GM23338 (cell line): ENCODE data around the gene ANKRD65. TPM values are rescaled to one million over a fixed set of nuclear protein-coding genes. Genes with fewer than 3 reads are reported as not detected.

Source experiments
- ATAC-seq: fragments of 200-7000 bp; cut with Tn5 transposase; 3 replicates; pipeline ENCODE4 v1.9.1; 2020
- DNase-seq: peaks from one replicate; pipeline ENCODE4 v3.0.0-alpha.2; 2015; ENCODE audit warnings: low spot score
- H2AFZ ChIP-seq: fragments of 200-600 bp; sonication (generic); 2 replicates; pipeline ENCODE4 v1.8.0; 2016; ENCODE audit warnings: antibody characterized with exemption, mild to moderate bottlenecking, moderate library complexity
- H3F3A ChIP-seq: fragments of 200-600 bp; sonication (generic); replicated peaks from 2 replicates; pipeline ENCODE4 v1.8.0; 2017; ENCODE audit warnings: antibody characterized with exemption, mixed run types, low read depth
- H3K27ac ChIP-seq: fragments of 200-600 bp; sonication (generic); 2 replicates; pipeline ENCODE4 v1.6.1; 2016; ENCODE audit warnings: low read depth
- H3K27me3 ChIP-seq: fragments of 200-600 bp; sonication (generic); 2 replicates; pipeline ENCODE4 v1.8.0; 2016; ENCODE audit warnings: mild to moderate bottlenecking, mixed run types, moderate library complexity; ENCODE audit not compliant: insufficient read depth
- H3K36me3 ChIP-seq: fragments of 200-600 bp; sonication (generic); 2 replicates; pipeline ENCODE4 v1.8.0; 2016; ENCODE audit warnings: mild to moderate bottlenecking; ENCODE audit not compliant: insufficient read depth
- H3K4me1 ChIP-seq: fragments of 200-600 bp; sonication (generic); 2 replicates; pipeline ENCODE4 v1.8.0; 2016; ENCODE audit warnings: mild to moderate bottlenecking, moderate library complexity; ENCODE audit not compliant: insufficient read depth
- H3K4me2 ChIP-seq: fragments of 200-600 bp; sonication (generic); 2 replicates; pipeline ENCODE4 v1.7.1; 2017; ENCODE audit warnings: mixed run types
- H3K4me3 ChIP-seq: fragments of 200-600 bp; sonication (generic); 2 replicates; pipeline ENCODE4 v1.6.1; 2016; ENCODE audit warnings: mixed run types
- H3K79me2 ChIP-seq: fragments of 200-600 bp; sonication (generic); replicated peaks from 2 replicates; pipeline ENCODE4 v1.8.0; 2017; ENCODE audit warnings: mild to moderate bottlenecking; ENCODE audit not compliant: insufficient read depth
- H3K9me2 ChIP-seq: fragments of 200-600 bp; sonication (generic); 2 replicates; pipeline ENCODE4 v1.8.0; 2017; ENCODE audit not compliant: insufficient read depth
- H4K20me1 ChIP-seq: fragments of 200-600 bp; sonication (generic); replicated peaks from 2 replicates; pipeline ENCODE4 v1.8.0; 2017; ENCODE audit warnings: mild to moderate bottlenecking; ENCODE audit not compliant: insufficient read depth
- H3K27ac Mint-ChIP-seq: 2 replicates; pipeline ENCODE4 v1.8.0; 2020; ENCODE audit warnings: inconsistent platforms, mild to moderate bottlenecking, moderate library complexity, mixed read lengths
- H3K27me3 Mint-ChIP-seq: 3 replicates; pipeline ENCODE4 v1.8.0; 2022; ENCODE audit warnings: low read depth, mild to moderate bottlenecking, moderate library complexity, mixed read lengths, inconsistent platforms; ENCODE audit not compliant: insufficient read depth, poor library complexity
- H3K36me3 Mint-ChIP-seq: 3 replicates; pipeline ENCODE4 v1.8.0; 2021; ENCODE audit warnings: low read depth, mild to moderate bottlenecking, inconsistent platforms, moderate library complexity, mixed read lengths
- H3K4me1 Mint-ChIP-seq: 3 replicates; pipeline ENCODE4 v1.8.0; 2020; ENCODE audit warnings: mild to moderate bottlenecking, inconsistent platforms, mixed read lengths
- H3K4me3 Mint-ChIP-seq: 3 replicates; pipeline ENCODE4 v1.8.0; 2021; ENCODE audit warnings: moderate library complexity, mild to moderate bottlenecking, inconsistent platforms, mixed read lengths
- H3K9me3 Mint-ChIP-seq: 3 replicates; pipeline ENCODE4 v1.8.0; 2020; ENCODE audit warnings: moderate library complexity, mild to moderate bottlenecking, inconsistent platforms, mixed read lengths
- CREB1 ChIP-seq: fragments of 250-450 bp; sonication (Bioruptor Pico); IDR thresholded peaks from 2 replicates; pipeline ENCODE4 v1.5.0; 2020; ENCODE audit warnings: low read depth, mild to moderate bottlenecking, moderate library complexity
- CTCF ChIP-seq, 2 experiments: fragments of 200-600 bp in 1 of 2; sonication (generic) in 1 of 2; conservative IDR thresholded peaks; 2 replicates each; pipeline versions ENCODE4 v1.5.1 to v1.6.1; 2016 to 2017; ENCODE audit warnings: antibody characterized with exemption in 2 of 2, low read depth in 2 of 2, mild to moderate bottlenecking in 2 of 2, moderate library complexity in 1 of 2
- ETS1 ChIP-seq: IDR thresholded peaks from 2 replicates; pipeline ENCODE4 v1.6.1; 2016; ENCODE audit warnings: antibody characterized with exemption
- EZH2 ChIP-seq: fragments of 200-600 bp; sonication (generic); IDR thresholded peaks from one replicate; pipeline ENCODE4 v1.8.0; 2017; ENCODE audit warnings: antibody characterized with exemption, mild to moderate bottlenecking, low read depth; ENCODE audit not compliant: unreplicated experiment
- EZH2phosphoT487 ChIP-seq: fragments of 200-600 bp; sonication (generic); IDR thresholded peaks from one replicate; pipeline ENCODE4 v1.8.1; 2018; ENCODE audit warnings: antibody characterized with exemption; ENCODE audit not compliant: unreplicated experiment
- JUNB ChIP-seq: IDR thresholded peaks from one replicate; pipeline ENCODE4 v1.6.1; 2016; ENCODE audit warnings: antibody characterized with exemption; ENCODE audit not compliant: unreplicated experiment
- NANOG ChIP-seq: IDR thresholded peaks from 2 replicates; pipeline ENCODE4 v1.6.1; 2016; ENCODE audit warnings: antibody characterized with exemption, borderline replicate concordance
- POLR2AphosphoS5 ChIP-seq: IDR thresholded peaks from 2 replicates; pipeline ENCODE4 v1.6.1; 2016; ENCODE audit warnings: antibody characterized with exemption, low read depth
- REST ChIP-seq: IDR thresholded peaks from one replicate; pipeline ENCODE4 v1.6.1; 2018; ENCODE audit warnings: antibody characterized with exemption; ENCODE audit not compliant: unreplicated experiment
- STAT1 ChIP-seq: IDR thresholded peaks from one replicate; pipeline ENCODE4 v1.6.1; 2016; ENCODE audit warnings: antibody characterized with exemption; ENCODE audit not compliant: unreplicated experiment
- ZNF114 ChIP-seq: fragments of 250-450 bp; sonication (Bioruptor Pico); IDR thresholded peaks from 2 replicates; pipeline ENCODE4 v1.5.0; 2020; ENCODE audit warnings: mild to moderate bottlenecking, moderate library complexity
- ZNF331 ChIP-seq: fragments of 250-450 bp; sonication (Bioruptor Pico); IDR thresholded peaks from 2 replicates; pipeline ENCODE4 v1.5.0; 2020; ENCODE audit warnings: low read depth, mild to moderate bottlenecking, moderate library complexity
- ZNF462 ChIP-seq: fragments of 250-450 bp; sonication (Bioruptor Pico); IDR thresholded peaks from 2 replicates; pipeline ENCODE4 v1.5.0; 2020; ENCODE audit warnings: mild to moderate bottlenecking, moderate library complexity
- polyA plus RNA-seq: library from polyadenylated mRNA; unstranded; fragments of >200 nt; fragmentation: Nextera tagmentation; extraction: Ambion mirVana; gene quantifications from 2 replicates; pipeline ENCODE4 v1.2.1, GENCODE V29; 2016
- total RNA-seq: library from RNA; depleted of rRNA; stranded (reverse); fragments of >200 nt; shearing (Covaris generic); gene quantifications from 2 replicates; pipeline ENCODE4 v1.2.3, GENCODE V29; 2014

The ANKRD65 gene
- total and polyA plus RNA-seq, 2 experiments from 2014 or later = 1.6 to 1.7 TPM

GRCh38 chr1:1449099-1449739 is 28.1 kb upstream of the ANKRD65 start, which contains the start of gene ATAD3C:
Gene ATAD3C (plus strand): TSS chr1:1449689. CDS start chr1:1450684, 995 bp downstream.
- peaks cover 4% of the 10 kb centered on the region for H3K27me3 Mint-ChIP-seq
- Histone ChIP-seq H3K4me3 (no peak within 1 kb of the TSS), H3K36me3 (no peaks in the 10 kb centered on the region), H3F3A (no peaks in the 10 kb centered on the region), H3K4me2 (no peak within 1 kb of the TSS), H3K79me2 (no peaks in the 10 kb centered on the region), H4K20me1 (no peaks in the 10 kb centered on the region), H3K27me3 (no peaks in the 10 kb centered on the region), H3K4me1 (no peaks in the 10 kb centered on the region), H3K9me2 (no peaks in the 10 kb centered on the region), H3K27ac (no peak within 1 kb of the TSS), H2AFZ (no peak within 1 kb of the TSS)
- ATAC-seq = no peak
- H3K9me3 Mint-ChIP-seq = no peaks in the 10 kb centered on the region
- H3K4me3 Mint-ChIP-seq = no peak within 1 kb of the TSS
- no peak for TF ChIP-seq ZNF331
- no peak for TF ChIP-seq CREB1 (CRISPR knock-in tag)
- no peak for TF ChIP-seq CTCF (conservative IDR thresholded peaks at IDR 0.05; ENCODE audit: low read depth in 2 of 2)
- no peak for TF ChIP-seq NANOG
- TF ChIP-seq REST = no peak
- no peak for TF ChIP-seq EZH2phosphoT487
- no peak for TF ChIP-seq JUNB
- no peak for TF ChIP-seq ZNF114 (CRISPR knock-in tag)
- no peak for TF ChIP-seq EZH2
- no peak for TF ChIP-seq ZNF462 (CRISPR knock-in tag)
- TF ChIP-seq STAT1 = no peak
- no peak for TF ChIP-seq POLR2AphosphoS5
- no peak for TF ChIP-seq ETS1
- H3K36me3 Mint-ChIP-seq = no peaks in the 10 kb centered on the region
- no peak within 1 kb of the TSS for H3K27ac Mint-ChIP-seq
- no peak for DNase-seq
- no peaks in the 10 kb centered on the region for H3K4me1 Mint-ChIP-seq
